H1 (cell line): ENCODE results near the gene TPRN. TPM values are rescaled to one million over a fixed set of nuclear protein-coding genes. Genes with fewer than 3 reads are reported as not detected.

Experiments
- CTCF ChIA-PET: fragments of 300-600 bp; sonication (Branson Sonifier 250); formaldehyde crosslinking; loops from one replicate; lab custom pipeline; 2021; ENCODE audit not compliant: partially characterized antibody; lab: Charles Lee
- POLR2A ChIA-PET: fragments of 300-600 bp; sonication (Branson Sonifier 250); formaldehyde crosslinking; loops from one replicate; lab custom pipeline; 2021; ENCODE audit warnings: inconsistent platforms; ENCODE audit not compliant: partially characterized antibody; lab: Charles Lee
- DNase-seq, 2 experiments: peaks; one replicate each; pipeline versions ENCODE4 v3.0.0 to v3.0.0-alpha.2; 2010 to 2022; ENCODE audit warnings: low spot score in 2 of 2, low read depth in 1 of 2, mixed read lengths in 1 of 2
- FAIRE-seq: peaks from 2 replicates; lab custom pipeline; 2011; peaks lifted over from hg19 to GRCh38; lab: Jason Lieb, UNC
- H2AFZ ChIP-seq: 2 replicates; pipeline ENCODE4 v1.8.1; 2012; ENCODE audit warnings: low read length, inconsistent platforms
- H2AK5ac ChIP-seq: 2 replicates; pipeline ENCODE4 v1.6.1; 2013; ENCODE audit warnings: low read depth, low read length
- H2BK120ac ChIP-seq: replicated peaks from 2 replicates; pipeline ENCODE3; 2013; ENCODE audit warnings: low read depth, low read length, inconsistent platforms
- H2BK12ac ChIP-seq: 2 replicates; pipeline ENCODE4 v1.6.1; 2013; ENCODE audit warnings: low read depth, low read length
- H2BK15ac ChIP-seq: 2 replicates; pipeline ENCODE4 v1.6.1; 2013; ENCODE audit warnings: low read length
- H2BK20ac ChIP-seq: 2 replicates; pipeline ENCODE4 v1.6.1; 2013; ENCODE audit warnings: low read length
- H2BK5ac ChIP-seq: 2 replicates; pipeline ENCODE4 v1.6.1; 2013; ENCODE audit warnings: low read depth, low read length
- H3K14ac ChIP-seq: 2 replicates; pipeline ENCODE4 v1.6.1; 2013; ENCODE audit warnings: inconsistent platforms; ENCODE audit not compliant: insufficient read length
- H3K18ac ChIP-seq: 2 replicates; pipeline ENCODE4 v1.6.1; 2013; ENCODE audit warnings: low read length; ENCODE audit errors: extremely low read depth
- H3K23ac ChIP-seq: 2 replicates; pipeline ENCODE4 v1.6.1; 2013; ENCODE audit warnings: inconsistent platforms; ENCODE audit not compliant: insufficient read length
- H3K23me2 ChIP-seq: 2 replicates; pipeline ENCODE4 v1.6.1; 2013; ENCODE audit warnings: low read depth, low read length
- H3K27ac ChIP-seq: 2 replicates; pipeline ENCODE4 v1.6.1; 2011; ENCODE audit warnings: low read depth, low read length, inconsistent platforms
- H3K27me3 ChIP-seq, 4 experiments: replicated peaks in 1 of 4; 1 replicate in 1 of 4; 2 replicates in 3 of 4; pipeline versions ENCODE4 v1.6.1 to v1.8.1; 2011 to 2013; ENCODE audit warnings: low read length in 3 of 4, mild to moderate bottlenecking in 3 of 4, inconsistent platforms in 2 of 4, mixed read lengths in 2 of 4, moderate library complexity in 1 of 4; ENCODE audit not compliant: control insufficient read depth in 3 of 4, insufficient read depth in 3 of 4; ENCODE audit errors: extremely low read depth in 1 of 4
- H3K36me3 ChIP-seq, 4 experiments: 2 replicates each; pipeline versions ENCODE4 v1.6.1 to v1.8.1; 2011 to 2013; ENCODE audit warnings: mild to moderate bottlenecking in 4 of 4, low read length in 3 of 4, moderate library complexity in 2 of 4, control low read depth in 1 of 4, inconsistent platforms in 1 of 4; ENCODE audit not compliant: insufficient read depth in 4 of 4, control insufficient read depth in 2 of 4
- H3K4ac ChIP-seq: replicated peaks from 2 replicates; pipeline ENCODE3; 2013; ENCODE audit warnings: low read length, low read depth, mixed read lengths, inconsistent platforms; ENCODE audit not compliant: insufficient read length
- H3K4me1 ChIP-seq, 4 experiments: replicated peaks in 1 of 4; 1 replicate in 1 of 4; 2 replicates in 3 of 4; pipeline versions ENCODE4 v1.6.1 to v1.8.1; 2011 to 2013; ENCODE audit warnings: low read length in 3 of 4, inconsistent platforms in 2 of 4, mixed read lengths in 1 of 4; ENCODE audit not compliant: insufficient read depth in 4 of 4, control insufficient read depth in 3 of 4
- H3K4me2 ChIP-seq, 2 experiments: 2 replicates each; pipeline versions ENCODE4 v1.6.1 to v1.8.1; 2011 to 2013; ENCODE audit warnings: low read depth in 2 of 2, low read length in 2 of 2, control low read depth in 1 of 2, inconsistent platforms in 1 of 2, mild to moderate bottlenecking in 1 of 2; ENCODE audit not compliant: insufficient read depth in 1 of 2
- H3K4me3 ChIP-seq, 4 experiments: fragments of 200-600, 300-600 bp in 1 of 4; sonication (generic), shearing (Covaris generic), sonication (Bioruptor Twin) in 1 of 4; 2 replicates each; pipeline versions ENCODE4 v1.5.1 to v1.8.1; 2011 to 2016; ENCODE audit warnings: low read length in 4 of 4, low read depth in 3 of 4, control low read depth in 2 of 4, inconsistent platforms in 2 of 4, mild to moderate bottlenecking in 2 of 4, mixed read lengths in 1 of 4, moderate library complexity in 1 of 4; ENCODE audit not compliant: insufficient read depth in 2 of 4; ENCODE audit errors: extremely low read depth in 1 of 4
- H3K56ac ChIP-seq: replicated peaks from 2 replicates; pipeline ENCODE3; 2013; ENCODE audit warnings: low read depth, mild to moderate bottlenecking, mixed read lengths, low read length, inconsistent platforms; ENCODE audit not compliant: insufficient read length
- H3K79me1 ChIP-seq: 2 replicates; pipeline ENCODE4 v1.6.1; 2013; ENCODE audit warnings: low read depth, low read length, control low read depth
- H3K79me2 ChIP-seq, 2 experiments: 2 replicates each; pipeline versions ENCODE4 v1.6.1 to v1.8.1; 2012 to 2013; ENCODE audit warnings: low read length in 2 of 2, mild to moderate bottlenecking in 2 of 2, inconsistent platforms in 1 of 2; ENCODE audit not compliant: insufficient read depth in 2 of 2, control insufficient read depth in 1 of 2
- H3K9ac ChIP-seq, 4 experiments: replicated peaks in 1 of 4; 1 replicate in 1 of 4; 2 replicates in 3 of 4; pipeline versions ENCODE4 v1.6.1 to v1.8.1; 2011 to 2013; ENCODE audit warnings: low read depth in 3 of 4, low read length in 3 of 4, control low read depth in 2 of 4, mild to moderate bottlenecking in 2 of 4, moderate library complexity in 2 of 4, inconsistent platforms in 1 of 4; ENCODE audit errors: extremely low read depth in 1 of 4
- H3K9me3 ChIP-seq, 2 experiments: 2 replicates each; pipeline versions ENCODE4 v1.6.1 to v1.8.1; 2012 to 2013; ENCODE audit warnings: mild to moderate bottlenecking in 2 of 2, moderate library complexity in 2 of 2, control low read depth in 1 of 2, inconsistent platforms in 1 of 2, low read depth in 1 of 2, low read length in 1 of 2, mixed read lengths in 1 of 2; ENCODE audit not compliant: insufficient read depth in 2 of 2
- H4K20me1 ChIP-seq, 2 experiments: replicated peaks in 1 of 2; 2 replicates each; pipeline versions ENCODE3 to v1.8.1; 2011 to 2013; ENCODE audit warnings: inconsistent platforms in 2 of 2, low read length in 2 of 2, mild to moderate bottlenecking in 1 of 2; ENCODE audit not compliant: insufficient read depth in 2 of 2, control insufficient read depth in 1 of 2
- H4K5ac ChIP-seq: 2 replicates; pipeline ENCODE4 v1.6.1; 2013; ENCODE audit warnings: low read length, low read depth, mixed read lengths, inconsistent platforms; ENCODE audit not compliant: insufficient read length
- H4K8ac ChIP-seq: 2 replicates; pipeline ENCODE4 v1.8.0; 2013; ENCODE audit warnings: mild to moderate bottlenecking, moderate library complexity, low read length, inconsistent platforms; ENCODE audit not compliant: insufficient read depth; ENCODE audit errors: extremely low read depth
- H4K91ac ChIP-seq: replicated peaks from 2 replicates; pipeline ENCODE3; 2013; ENCODE audit warnings: low read length, mixed read lengths, inconsistent platforms; ENCODE audit not compliant: insufficient read length
- HDAC2 ChIP-seq, 2 experiments: fragments of 300-600 bp in 1 of 2; sonication (generic) in 1 of 2; IDR thresholded peaks; 2 replicates each; pipeline ENCODE4 v1.6.1; 2011 to 2012; ENCODE audit warnings: low read depth in 2 of 2, low read length in 2 of 2, mild to moderate bottlenecking in 2 of 2, moderate library complexity in 2 of 2, borderline replicate concordance in 1 of 2, inconsistent platforms in 1 of 2
- JUND ChIP-seq: IDR thresholded peaks from 2 replicates; pipeline ENCODE4 v1.6.1; 2011; ENCODE audit warnings: mild to moderate bottlenecking, improper control_type of control experiment, low read length
- RAD21 ChIP-seq, 2 experiments: IDR thresholded peaks in 1 of 2; conservative IDR thresholded peaks in 1 of 2; 2 replicates each; pipeline ENCODE4 v1.6.1; 2011; ENCODE audit warnings: low read depth in 2 of 2, low read length in 2 of 2, improper control_type of control experiment in 1 of 2, inconsistent platforms in 1 of 2, mild to moderate bottlenecking in 1 of 2, moderate library complexity in 1 of 2
- RFX5 ChIP-seq: IDR thresholded peaks from 2 replicates; pipeline ENCODE4 v1.6.1; 2011; ENCODE audit warnings: low read depth, low read length, improper control_type of control experiment, borderline replicate concordance
- RXRA ChIP-seq: IDR thresholded peaks from 2 replicates; pipeline ENCODE4 v1.6.1; 2011; ENCODE audit warnings: low read depth, mild to moderate bottlenecking, low read length, moderate library complexity; ENCODE audit not compliant: insufficient read depth
- SP2 ChIP-seq: IDR thresholded peaks from 2 replicates; pipeline ENCODE4 v1.6.1; 2012; ENCODE audit warnings: mild to moderate bottlenecking, low read length, inconsistent platforms
- TAF7 ChIP-seq: optimal IDR thresholded peaks from 2 replicates; pipeline ENCODE3; 2011; ENCODE audit warnings: low read depth, mild to moderate bottlenecking, inconsistent platforms, low read length, moderate library complexity, borderline replicate concordance
- WGBS, 2 experiments: shearing (Covaris generic) in 1 of 2; methylation state at CpG; one replicate each; pipeline versions ENCODE4 v1.1.6 to v1.1.7; 2013 to 2015; ENCODE audit warnings: low lambda C conversion rate in 2 of 2, mixed read lengths in 2 of 2, inconsistent platforms in 1 of 2, low coverage in 1 of 2, missing lambda C conversion rate in 1 of 2; ENCODE audit not compliant: insufficient replicate concordance in 2 of 2, insufficient coverage in 1 of 2, insufficient read length in 1 of 2; ENCODE audit errors: extremely low coverage in 1 of 2, missing lambda C conversion rate in 1 of 2; 5-methylcytosine and 5-hydroxymethylcytosine counted together
- polyA plus RNA-seq, 7 experiments: library from polyadenylated mRNA; depleted of rRNA in 3 of 7; stranded (reverse) in 5 of 7; unstranded in 2 of 7; fragments of >200 nt in 5 of 7; fragments of 200-250 nt in 2 of 7; gene quantifications; 1 replicate in 5 of 7; 2 replicates in 1 of 7; 4 replicates in 1 of 7; pipeline versions ENCODE4 v1.2.1 to v1.2.3, GENCODE V29; 2011 to 2013; ENCODE audit warnings: missing spikeins in 2 of 7, mixed read lengths in 2 of 7
- total RNA-seq: library from RNA; stranded (reverse); fragmentation: NEBNext Ultra II Directional; extraction: Animal tissue kit (Norgen Biotek cat#: 25700); gene quantifications from 2 replicates; pipeline ENCODE4 v1.2.1, GENCODE V29; 2021
- TF ChIP-seq, protein P1 (sequence below): IDR thresholded peaks from 2 replicates; pipeline ENCODE4 v1.6.1; 2012; ENCODE audit warnings: inconsistent platforms

The TPRN gene
- total and polyA plus RNA-seq, 2 of the 8 experiments (the other 6 are each of a cell fraction or from before 2014, with no cell fraction given): 9.7 to 23.2 TPM

DNA sequence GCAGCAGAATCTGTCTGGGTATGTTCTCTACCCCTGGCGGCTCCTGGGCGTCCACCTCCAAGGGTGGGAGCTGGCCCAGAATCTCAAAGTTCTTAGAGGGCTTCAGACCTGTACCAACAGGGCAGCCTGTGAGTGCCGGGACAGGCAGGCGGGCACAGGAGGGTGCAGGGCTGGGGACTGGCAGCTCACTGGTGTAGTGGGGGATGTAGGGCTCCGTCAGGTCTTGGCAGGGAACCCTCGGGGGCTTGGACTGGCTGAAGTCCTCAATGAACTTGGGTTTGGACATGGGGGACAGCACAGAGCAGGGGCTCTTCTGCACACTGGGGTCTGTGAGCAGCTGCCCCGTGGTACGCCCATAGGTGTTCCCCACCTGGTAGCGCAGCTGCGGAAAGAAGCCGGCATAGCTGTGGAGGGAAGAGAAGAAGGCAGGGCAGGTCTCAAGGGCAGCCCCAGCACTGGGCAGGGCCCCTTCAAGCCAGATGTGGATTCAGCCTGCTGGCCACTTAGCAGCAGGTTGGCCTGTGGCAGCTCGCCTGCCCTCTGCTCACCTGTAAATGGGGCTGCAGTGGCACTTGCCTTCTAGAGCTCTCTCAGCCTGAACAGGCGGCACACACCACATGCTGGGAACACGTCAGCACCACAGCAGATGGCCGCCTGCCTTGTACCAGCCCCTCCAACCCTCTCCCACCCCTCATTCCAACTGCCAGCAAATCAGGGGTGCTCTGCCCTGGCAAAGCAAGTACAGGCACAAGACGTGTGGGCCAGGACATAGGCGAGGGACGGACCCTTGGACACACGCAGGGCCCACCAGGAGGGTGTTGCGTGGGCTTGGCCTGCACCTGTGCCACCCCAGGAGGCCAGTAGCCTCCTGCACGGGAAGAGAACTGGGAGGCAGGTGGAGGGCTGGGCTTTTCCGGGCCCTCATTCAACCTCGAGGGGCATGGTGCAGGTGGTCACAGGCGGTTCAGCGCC, 45.2 kb upstream of the TPRN start:
- H3K36me3 ChIP-seq: peaks cover 6 to 18% (median 15%) of the 10 kb centered on the region in 4 experiments; a peak in 7 of 8 replicates
- H4K5ac ChIP-seq: no peak overlapping the region
- H3K79me2 ChIP-seq: peaks cover 0 to 13% of the 10 kb centered on the region in 2 experiments; a peak in 2 of 4 replicates
- H2BK20ac ChIP-seq: no peak overlapping the region
- H3K14ac ChIP-seq: no peak overlapping the region
- no peak overlapping the region for H3K18ac ChIP-seq
- H4K8ac ChIP-seq: peak overlapping the region; percentile 37
- H3K4me2 ChIP-seq: no peak overlapping the region
- peak overlapping the region in 1 of 4 experiments; percentile 1; a peak in 2 of 7 replicates for H3K9ac ChIP-seq
- CTCF ChIA-PET: interaction anchor here (0.6 to 3.3 kb wide), 7 partner anchors 8 to 221 kb away, joined by 3 to 26 read pairs (median 4); partner anchors contain the start of gene NELFB
- H3K9me3 ChIP-seq: no peaks in the 10 kb centered on the region
- peak overlapping the region; percentile 39; the same call in 1 of the 2 replicates for H2BK12ac ChIP-seq
- H3K79me1 ChIP-seq: peaks cover 5% of the 10 kb centered on the region
- TF ChIP-seq RFX5 (no peak), SP2 (no peak), RAD21 (IDR thresholded peaks at IDR 0.05 in 1 of 2, conservative IDR thresholded peaks at IDR 0.05 in 1 of 2; ENCODE audit: low read depth in 2 of 2, low read length in 2 of 2) (no peak), RXRA (no peak), JUND (no peak), TAF7 (no peak), HDAC2 (IDR thresholded peaks at IDR 0.05; ENCODE audit: borderline replicate concordance in 1 of 2, low read depth in 2 of 2, low read length in 2 of 2) (no peak)
- TF ChIP-seq, protein P1, sequence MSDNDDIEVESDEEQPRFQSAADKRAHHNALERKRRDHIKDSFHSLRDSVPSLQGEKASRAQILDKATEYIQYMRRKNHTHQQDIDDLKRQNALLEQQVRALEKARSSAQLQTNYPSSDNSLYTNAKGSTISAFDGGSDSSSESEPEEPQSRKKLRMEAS: no peak
- TF ChIP-seq, all 59 proteins: peak for 0
- no peak overlapping the region for H2AK5ac ChIP-seq
- POLR2A ChIA-PET: interaction anchor here (1.0 to 69.9 kb wide), 6 partner anchors 11 to 201 kb away, joined by 4 to 1462 read pairs (median 6); partner anchors contain the start of genes CYSRT1, NDOR1, NELFB and NPDC1
- H3K27me3 ChIP-seq: no peaks in the 10 kb centered on the region; a peak in 2 of 7 replicates
- FAIRE-seq: no peak
- H2BK5ac ChIP-seq: no peak overlapping the region
- H2BK15ac ChIP-seq: no peak overlapping the region
- no peaks in the 10 kb centered on the region; the same call in 1 of the 2 replicates for H3K23me2 ChIP-seq
- WGBS, 2 experiments: 91% methylated on average over 24 of the region's 25 CpGs; no CpG with 5 or more reads in 1 of the 2 experiments
- no peak overlapping the region for H3K4me3 ChIP-seq
- H3K27ac ChIP-seq: no peak overlapping the region
- H3K4me1 ChIP-seq: peaks cover 0 to 20% (median 11%) of the 10 kb centered on the region in 4 experiments; a peak in 5 of 7 replicates
- no peak overlapping the region for H3K23ac ChIP-seq
- no peak overlapping the region for H2BK120ac ChIP-seq
- no peak overlapping the region for H3K56ac ChIP-seq
- H3K4ac ChIP-seq: no peak overlapping the region
- no peak for DNase-seq
- no peak overlapping the region for H4K91ac ChIP-seq
- peaks cover 17% of the 10 kb centered on the region in 2 experiments for H4K20me1 ChIP-seq
- no peak overlapping the region for H2AFZ ChIP-seq
